ENCODE results near the gene BPTF. TPM values are rescaled to one million over a fixed set of nuclear protein-coding genes. Genes with fewer than 3 reads are reported as not detected.

BPTF gene
- total and polyA plus RNA-seq, 8 donors, result 75.4 to 137 (median 126) TPM

DNA sequence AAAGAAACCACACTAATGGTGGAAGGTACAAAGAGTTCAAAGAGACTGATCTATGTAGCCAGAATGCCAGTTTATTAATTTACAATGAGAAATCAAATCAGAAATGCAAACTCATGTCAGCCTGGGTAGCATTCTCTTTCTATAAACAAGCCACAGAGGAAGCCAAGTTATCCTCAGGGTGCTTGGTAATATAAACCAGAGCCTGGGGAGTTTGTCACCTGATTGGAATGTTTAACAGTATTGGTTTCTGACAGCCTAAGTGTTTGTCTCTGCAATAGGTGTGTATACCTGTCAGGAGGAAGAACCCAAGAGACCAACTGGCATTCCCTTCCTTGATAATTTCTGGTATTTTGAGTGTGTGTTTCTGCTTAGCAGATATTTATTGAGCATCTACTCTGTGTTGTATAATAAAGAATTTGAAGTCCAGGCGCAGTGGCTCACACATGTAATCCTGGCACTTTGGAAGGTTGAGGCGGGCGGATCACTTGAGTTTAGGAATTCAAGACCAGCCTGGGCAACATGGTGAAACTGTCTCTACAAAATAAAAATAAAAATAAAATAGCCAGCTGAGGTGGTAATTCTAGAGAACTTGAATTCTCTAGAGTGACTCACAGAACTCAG, 174.1 kb downstream of the BPTF start:
- ATAC-seq (peak; percentile 30), DNase-seq (no peak)
- no peaks in the 10 kb centered on the region for H3K9me3 ChIP-seq
- peaks cover 0 to 25% of the 10 kb centered on the region in 2 donors for H3K27me3 ChIP-seq
- no peak overlapping the region for H3K4me3 ChIP-seq
- no peak overlapping the region for H3K27ac ChIP-seq
- H3K36me3 ChIP-seq, result no peaks in the 10 kb centered on the region
- intact Hi-C loops (cut with DNase I), result no loop called here
- peaks cover 9 to 24% of the 10 kb centered on the region in 2 donors for H3K4me1 ChIP-seq
- TF ChIP-seq, protein P1, sequence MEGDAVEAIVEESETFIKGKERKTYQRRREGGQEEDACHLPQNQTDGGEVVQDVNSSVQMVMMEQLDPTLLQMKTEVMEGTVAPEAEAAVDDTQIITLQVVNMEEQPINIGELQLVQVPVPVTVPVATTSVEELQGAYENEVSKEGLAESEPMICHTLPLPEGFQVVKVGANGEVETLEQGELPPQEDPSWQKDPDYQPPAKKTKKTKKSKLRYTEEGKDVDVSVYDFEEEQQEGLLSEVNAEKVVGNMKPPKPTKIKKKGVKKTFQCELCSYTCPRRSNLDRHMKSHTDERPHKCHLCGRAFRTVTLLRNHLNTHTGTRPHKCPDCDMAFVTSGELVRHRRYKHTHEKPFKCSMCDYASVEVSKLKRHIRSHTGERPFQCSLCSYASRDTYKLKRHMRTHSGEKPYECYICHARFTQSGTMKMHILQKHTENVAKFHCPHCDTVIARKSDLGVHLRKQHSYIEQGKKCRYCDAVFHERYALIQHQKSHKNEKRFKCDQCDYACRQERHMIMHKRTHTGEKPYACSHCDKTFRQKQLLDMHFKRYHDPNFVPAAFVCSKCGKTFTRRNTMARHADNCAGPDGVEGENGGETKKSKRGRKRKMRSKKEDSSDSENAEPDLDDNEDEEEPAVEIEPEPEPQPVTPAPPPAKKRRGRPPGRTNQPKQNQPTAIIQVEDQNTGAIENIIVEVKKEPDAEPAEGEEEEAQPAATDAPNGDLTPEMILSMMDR (IDR thresholded peaks at IDR 0.05), result no peak

DNA sequence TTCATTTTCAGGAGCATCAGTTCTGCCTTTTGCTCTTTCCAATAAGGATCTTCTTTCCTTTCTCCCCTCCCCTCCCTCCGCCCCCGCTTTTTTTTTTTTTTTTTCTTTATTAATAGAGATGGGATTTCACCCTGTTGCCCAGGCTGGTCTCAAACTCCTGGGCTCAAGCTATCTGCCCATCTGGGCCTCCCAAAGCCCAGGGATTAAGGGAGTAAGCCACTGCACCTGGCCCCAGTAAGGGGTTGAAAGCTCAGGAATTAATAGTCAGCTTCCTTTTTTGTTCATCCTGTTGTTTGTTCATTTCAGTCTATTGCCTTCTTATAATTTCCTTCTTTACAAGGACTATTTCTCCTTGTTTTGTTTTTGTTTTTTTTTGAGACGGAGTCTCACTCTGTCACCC, 178.9 kb downstream of the BPTF start:
- H3K27ac ChIP-seq, result no peak overlapping the region
- H3K4me1 ChIP-seq, result no peaks in the 10 kb centered on the region
- H3K9me3 ChIP-seq, result no peaks in the 10 kb centered on the region
- DNase-seq (no peak), ATAC-seq (no peak)
- intact Hi-C loops (cut with DNase I), result no loop called here
- no peaks in the 10 kb centered on the region for H3K27me3 ChIP-seq
- TF ChIP-seq, protein P1 (IDR thresholded peaks at IDR 0.05), result no peak
- H3K36me3 ChIP-seq, result no peaks in the 10 kb centered on the region
- H3K4me3 ChIP-seq, result no peak overlapping the region

DNA sequence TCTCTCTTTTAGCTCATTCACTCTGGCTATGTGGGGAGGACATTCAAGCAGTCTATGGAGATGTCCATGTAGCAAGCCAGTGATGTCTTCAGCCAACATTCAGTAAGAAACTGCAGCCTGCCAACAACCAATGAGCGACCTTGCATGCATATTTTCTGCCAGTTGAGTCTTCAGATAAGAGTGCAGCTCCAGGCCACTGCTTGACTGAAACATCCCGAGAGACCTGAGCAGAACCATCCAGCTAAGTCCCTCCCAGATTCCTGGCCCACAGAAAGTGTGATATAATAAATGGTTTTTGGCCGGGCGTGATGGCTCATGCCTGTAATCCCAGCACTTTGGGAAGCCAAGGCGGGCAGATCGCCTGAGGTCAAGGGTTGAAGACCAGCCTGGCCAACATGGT, 181.5 kb downstream of the BPTF start:
- DNase-seq, result no peak
- no peak overlapping the region for H3K4me3 ChIP-seq
- no peak overlapping the region for H3K27ac ChIP-seq
- TF ChIP-seq, protein P1 (IDR thresholded peaks at IDR 0.05), result no peak
- H3K27me3 ChIP-seq, result no peaks in the 10 kb centered on the region
- no peak for ATAC-seq
- H3K9me3 ChIP-seq, result no peaks in the 10 kb centered on the region
- no peaks in the 10 kb centered on the region for H3K36me3 ChIP-seq
- peaks cover 0 to 7% of the 10 kb centered on the region in 2 donors for H3K4me1 ChIP-seq
- intact Hi-C loops (cut with DNase I), result no loop called here

DNA sequence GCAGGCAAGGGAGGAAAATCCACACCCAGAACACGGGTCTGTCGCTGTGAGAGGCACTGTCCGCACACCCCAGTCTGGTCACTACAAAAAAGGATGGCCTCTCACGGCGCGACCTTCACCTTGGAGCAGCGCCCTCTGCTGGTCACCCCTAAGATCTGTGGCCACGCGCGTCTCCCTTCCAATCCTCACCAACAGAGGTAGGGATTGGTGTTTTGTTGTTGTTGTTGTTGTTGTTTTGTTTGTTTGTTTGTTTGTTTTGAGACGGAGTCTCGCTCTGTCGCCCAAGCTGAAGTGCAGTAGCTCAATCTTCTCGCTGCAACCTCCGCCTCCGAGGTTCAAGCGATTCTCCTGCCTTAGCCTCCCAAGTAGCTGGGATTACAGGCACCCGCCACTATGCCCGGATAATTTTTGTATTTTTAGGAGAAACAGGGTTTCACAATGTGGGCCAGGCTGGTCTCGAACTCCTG, 185.9 kb downstream of the BPTF start:
- TF ChIP-seq, protein P1 (IDR thresholded peaks at IDR 0.05), result peak; percentile 54 to 81
- peaks cover 0 to 7% of the 10 kb centered on the region in 2 donors for H3K4me1 ChIP-seq
- intact Hi-C loops (cut with DNase I), result no loop called here
- H3K9me3 ChIP-seq, result no peaks in the 10 kb centered on the region
- no peaks in the 10 kb centered on the region for H3K27me3 ChIP-seq
- H3K4me3 ChIP-seq, result no peak overlapping the region
- no peaks in the 10 kb centered on the region for H3K36me3 ChIP-seq
- ATAC-seq (peak; percentile 95), DNase-seq (peak in 3 of 4 donors; percentile 26 to 91 (median 55))
- H3K27ac ChIP-seq, result no peak overlapping the region

DNA sequence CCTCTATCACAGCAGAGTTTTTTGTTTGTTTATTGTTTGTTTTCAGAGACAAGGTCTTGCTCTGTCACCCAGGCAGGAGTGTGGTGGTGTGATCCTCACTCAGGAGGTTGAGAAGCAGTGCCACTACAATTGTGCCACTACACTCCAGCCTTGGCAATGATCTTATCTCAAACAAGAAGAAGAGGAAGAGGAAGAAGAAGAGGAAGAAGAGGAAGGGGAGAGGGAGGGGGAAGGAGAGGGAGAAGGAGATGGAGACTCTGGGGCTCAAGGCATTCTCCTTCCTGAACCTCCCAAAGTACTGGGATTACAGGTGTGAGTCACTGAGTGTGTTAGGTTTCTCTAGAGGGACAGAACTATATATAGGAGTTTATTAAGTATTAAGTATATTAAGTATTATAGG, 188.1 kb downstream of the BPTF start:
- H3K27me3 ChIP-seq, result no peaks in the 10 kb centered on the region
- H3K4me1 ChIP-seq, result peaks cover 0 to 7% of the 10 kb centered on the region in 2 donors
- no peak for DNase-seq
- TF ChIP-seq, protein P1 (IDR thresholded peaks at IDR 0.05), result no peak
- intact Hi-C loops (cut with DNase I), result no loop called here
- no peak overlapping the region for H3K27ac ChIP-seq
- no peaks in the 10 kb centered on the region for H3K36me3 ChIP-seq
- ATAC-seq, result no peak
- no peaks in the 10 kb centered on the region for H3K9me3 ChIP-seq
- no peak overlapping the region for H3K4me3 ChIP-seq

All from left lung (tissue), 10 donors.